Astrocyte of the spinal cord (primary cell): ENCODE measurements around the gene ACTR3C.

ENCODE experiments used
- DNase-seq: peaks from one replicate; pipeline ENCODE4 v3.0.0; 2011; ENCODE audit warnings: low read depth, low spot score
- H3K4me3 ChIP-seq: 2 replicates; pipeline ENCODE4 v1.5.1; 2011; ENCODE audit warnings: low read depth, mild to moderate bottlenecking, low read length, moderate library complexity
- in situ Hi-C: cut with HindIII; loops from 2 replicates; pipeline ENCODE4 v1.10.0; 2017; ENCODE audit warnings: low sequenced_read_pairs
- TF ChIP-seq, protein P1 (sequence below): IDR thresholded peaks from 2 replicates; pipeline ENCODE4 v1.5.1; 2012; ENCODE audit warnings: low read depth, mild to moderate bottlenecking, low read length, inconsistent platforms

ACTR3C gene

DNA sequence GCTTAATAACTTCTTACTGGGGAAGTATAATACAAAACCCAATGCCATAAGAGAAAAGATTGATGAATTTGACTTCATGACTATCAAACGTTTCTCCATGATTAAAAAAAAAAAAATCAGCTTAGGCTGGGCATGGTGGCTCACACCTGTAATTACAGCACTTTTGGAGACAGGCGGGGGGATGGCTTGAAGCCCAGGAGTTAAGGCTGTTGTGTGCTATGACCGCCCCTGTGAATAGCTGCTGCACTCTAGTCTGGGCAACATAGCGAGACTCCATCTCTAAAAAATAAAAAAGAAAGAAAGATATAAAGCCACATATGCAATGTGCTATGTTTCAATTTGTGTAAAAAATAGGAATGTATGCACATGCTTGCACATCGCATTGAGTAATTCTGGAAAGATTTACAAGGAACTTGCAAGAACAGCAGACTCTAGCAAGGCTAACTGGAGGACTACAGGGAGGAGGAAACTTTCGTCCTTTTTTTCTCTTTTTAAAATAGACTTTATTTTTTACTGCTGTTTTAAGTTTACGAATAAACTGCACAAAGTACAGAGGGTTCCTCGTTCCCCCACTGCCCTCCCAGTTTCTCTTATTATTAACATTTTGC is 28.3 kb upstream of the ACTR3C start:
- in situ Hi-C loops: no loop called here
- no peak for DNase-seq
- TF ChIP-seq, protein P1, sequence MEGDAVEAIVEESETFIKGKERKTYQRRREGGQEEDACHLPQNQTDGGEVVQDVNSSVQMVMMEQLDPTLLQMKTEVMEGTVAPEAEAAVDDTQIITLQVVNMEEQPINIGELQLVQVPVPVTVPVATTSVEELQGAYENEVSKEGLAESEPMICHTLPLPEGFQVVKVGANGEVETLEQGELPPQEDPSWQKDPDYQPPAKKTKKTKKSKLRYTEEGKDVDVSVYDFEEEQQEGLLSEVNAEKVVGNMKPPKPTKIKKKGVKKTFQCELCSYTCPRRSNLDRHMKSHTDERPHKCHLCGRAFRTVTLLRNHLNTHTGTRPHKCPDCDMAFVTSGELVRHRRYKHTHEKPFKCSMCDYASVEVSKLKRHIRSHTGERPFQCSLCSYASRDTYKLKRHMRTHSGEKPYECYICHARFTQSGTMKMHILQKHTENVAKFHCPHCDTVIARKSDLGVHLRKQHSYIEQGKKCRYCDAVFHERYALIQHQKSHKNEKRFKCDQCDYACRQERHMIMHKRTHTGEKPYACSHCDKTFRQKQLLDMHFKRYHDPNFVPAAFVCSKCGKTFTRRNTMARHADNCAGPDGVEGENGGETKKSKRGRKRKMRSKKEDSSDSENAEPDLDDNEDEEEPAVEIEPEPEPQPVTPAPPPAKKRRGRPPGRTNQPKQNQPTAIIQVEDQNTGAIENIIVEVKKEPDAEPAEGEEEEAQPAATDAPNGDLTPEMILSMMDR: no peak

DNA sequence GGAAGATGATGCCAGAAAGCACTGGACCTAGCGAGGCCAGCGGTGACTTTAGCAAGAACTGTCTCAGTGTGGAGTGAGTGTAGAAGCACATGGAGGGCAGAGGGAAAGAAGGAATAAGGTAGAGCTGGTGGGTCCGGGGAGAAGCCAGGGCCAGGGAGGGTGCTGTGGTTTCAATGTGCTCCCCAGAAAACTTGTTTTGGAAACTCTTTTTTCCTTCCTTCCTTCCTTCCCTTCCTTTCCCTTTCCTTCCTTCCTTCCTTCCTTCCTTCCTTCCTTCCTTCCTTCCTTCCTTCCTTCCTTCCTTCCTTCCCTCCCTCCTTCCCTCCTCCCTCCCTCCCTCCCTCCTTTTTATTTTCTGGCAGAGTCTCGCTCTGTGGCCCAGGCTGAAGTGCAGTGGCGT is 23.6 kb upstream of the ACTR3C start:
- TF ChIP-seq, protein P1: no peak
- in situ Hi-C loops: no loop called here
- no peak for DNase-seq
- no peak overlapping the region for H3K4me3 ChIP-seq

More for the DNA sequence above, 28.3 kb upstream of the ACTR3C start:
- no peak overlapping the region for H3K4me3 ChIP-seq

DNA sequence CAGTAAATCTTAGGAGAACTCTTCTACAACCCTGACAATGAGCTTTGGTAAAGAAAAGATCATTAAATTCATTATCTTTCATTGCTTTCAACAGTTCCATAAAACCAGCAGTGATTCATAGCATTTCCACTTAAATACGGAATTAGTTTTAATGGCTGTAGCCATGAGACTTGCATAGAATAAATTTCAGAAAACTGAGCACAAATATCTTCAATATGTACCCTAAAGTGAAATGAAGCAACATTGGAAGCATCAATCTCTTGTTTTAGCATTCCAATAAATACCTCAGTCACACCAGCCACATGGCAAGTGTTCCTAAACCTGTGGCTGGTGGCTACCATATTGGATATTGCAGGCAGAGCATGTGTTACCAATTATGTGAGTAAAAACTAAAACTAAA is 21.7 kb upstream of the ACTR3C start:
- H3K4me3 ChIP-seq: no peak overlapping the region
- in situ Hi-C loops: no loop called here
- DNase-seq: no peak
- TF ChIP-seq, protein P1: no peak

DNA sequence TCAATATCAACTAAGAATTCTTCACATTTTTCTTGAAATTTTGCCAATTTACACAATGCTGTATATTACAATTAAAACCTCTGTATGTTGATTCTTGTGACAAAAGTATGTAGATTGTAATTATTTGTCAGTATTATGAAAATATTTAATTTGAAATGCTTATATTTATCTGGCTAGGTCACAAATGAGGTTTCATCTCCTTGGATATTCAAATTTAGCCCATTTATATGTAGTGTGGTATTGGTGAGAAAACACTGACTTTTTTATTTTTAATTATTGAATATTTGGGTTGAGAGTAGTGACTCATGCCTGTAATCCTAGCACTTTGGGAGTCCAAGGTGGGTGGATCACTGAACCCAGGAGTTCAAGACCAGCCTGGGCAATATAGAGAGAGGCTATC is 21.0 kb upstream of the ACTR3C start:
- no peak for DNase-seq
- TF ChIP-seq, protein P1: no peak
- H3K4me3 ChIP-seq: no peak overlapping the region
- in situ Hi-C loops: no loop called here

DNA sequence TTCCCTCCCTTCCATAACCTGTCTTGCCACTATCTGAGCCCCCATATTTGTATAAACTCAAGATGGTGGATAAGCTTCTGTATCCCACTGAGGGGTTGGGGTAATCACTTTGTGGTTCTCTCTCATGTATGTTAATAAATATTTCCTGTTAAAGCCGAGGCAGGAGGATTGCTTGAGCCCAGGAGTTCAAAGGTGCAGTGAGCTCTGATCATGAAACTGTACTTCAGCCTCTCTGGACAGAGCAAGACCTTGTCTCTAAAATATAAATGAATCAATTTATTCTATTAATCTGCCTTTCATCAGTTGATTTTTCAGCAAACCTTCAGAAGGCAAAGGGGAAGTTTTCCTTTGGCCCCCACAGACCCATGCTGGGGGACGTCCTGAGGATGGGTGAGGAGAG is 19.9 kb upstream of the ACTR3C start:
- in situ Hi-C loops: no loop called here
- DNase-seq: no peak
- TF ChIP-seq, protein P1: no peak
- H3K4me3 ChIP-seq: no peak overlapping the region

DNA sequence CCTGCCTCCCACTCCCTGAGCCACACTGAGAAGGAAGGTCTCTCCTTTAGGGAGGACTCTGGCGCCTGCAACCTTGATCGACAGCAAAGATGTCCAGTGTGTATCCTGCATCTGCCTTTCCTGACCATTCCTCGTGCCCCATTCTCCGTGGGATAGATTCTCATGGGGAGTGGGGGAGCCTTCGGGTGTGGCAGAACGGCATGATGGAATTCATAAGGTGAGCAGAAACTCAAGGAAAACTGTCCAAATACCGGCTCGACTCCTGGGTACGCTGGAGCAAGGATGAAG is 18.7 kb upstream of the ACTR3C start:
- TF ChIP-seq, protein P1: no peak

More for the DNA sequence above, 18.7 kb upstream of the ACTR3C start:
- in situ Hi-C loops: no loop called here
- H3K4me3 ChIP-seq: no peak overlapping the region
- DNase-seq: no peak
